GM23248 (cell line): ENCODE measurements around the gene THAP7. TPM values are rescaled to one million over a fixed set of nuclear protein-coding genes. Genes with fewer than 3 reads are reported as not detected.

Experiments
- DNase-seq: peaks from one replicate; pipeline ENCODE4 v3.0.0-alpha.2; 2015
- H2AFZ ChIP-seq: fragments of 200-600 bp; sonication (generic); 2 replicates; pipeline ENCODE4 v1.6.1; 2016; ENCODE audit warnings: antibody characterized with exemption
- H3F3A ChIP-seq: fragments of 200-600 bp; sonication (generic); 2 replicates; pipeline ENCODE4 v1.6.1; 2016; ENCODE audit warnings: mild to moderate bottlenecking, antibody characterized with exemption, mixed run types; ENCODE audit not compliant: insufficient read depth
- H3K27ac ChIP-seq: fragments of 200-600 bp; sonication (generic); 2 replicates; pipeline ENCODE4 v1.5.1; 2016; ENCODE audit warnings: mild to moderate bottlenecking
- H3K27me3 ChIP-seq: fragments of 200-600 bp; sonication (generic); replicated peaks from 2 replicates; pipeline ENCODE4 v1.6.1; 2016; ENCODE audit warnings: mild to moderate bottlenecking; ENCODE audit not compliant: insufficient read depth
- H3K36me3 ChIP-seq: fragments of 200-600 bp; sonication (generic); 2 replicates; pipeline ENCODE4 v1.6.1; 2016; ENCODE audit warnings: low read depth, mild to moderate bottlenecking
- H3K4me1 ChIP-seq: fragments of 200-600 bp; sonication (generic); 2 replicates; pipeline ENCODE4 v1.6.1; 2016; ENCODE audit warnings: mild to moderate bottlenecking; ENCODE audit not compliant: insufficient read depth
- H3K4me2 ChIP-seq: fragments of 200-600 bp; sonication (generic); one replicate; pipeline ENCODE4 v1.6.1; 2016; ENCODE audit warnings: mild to moderate bottlenecking; ENCODE audit not compliant: unreplicated experiment
- H3K4me3 ChIP-seq: fragments of 200-600 bp; sonication (generic); 2 replicates; pipeline ENCODE4 v1.5.1; 2016; ENCODE audit warnings: mild to moderate bottlenecking
- H3K79me2 ChIP-seq: fragments of 200-600 bp; sonication (generic); 2 replicates; pipeline ENCODE4 v1.6.1; 2016; ENCODE audit warnings: mild to moderate bottlenecking; ENCODE audit not compliant: insufficient read depth
- H3K9ac ChIP-seq: fragments of 200-600 bp; sonication (generic); 2 replicates; pipeline ENCODE4 v1.6.1; 2016; ENCODE audit warnings: mild to moderate bottlenecking
- H3K9me2 ChIP-seq: fragments of 200-600 bp; sonication (generic); 2 replicates; pipeline ENCODE4 v1.6.1; 2016; ENCODE audit warnings: mixed run types, mild to moderate bottlenecking, moderate library complexity; ENCODE audit not compliant: insufficient read depth
- H3K9me3 ChIP-seq: fragments of 200-600 bp; sonication (generic); one replicate; pipeline ENCODE4 v1.6.1; 2017; ENCODE audit warnings: low read depth
- H4K20me1 ChIP-seq: fragments of 200-600 bp; sonication (generic); 2 replicates; pipeline ENCODE4 v1.6.0; 2016; ENCODE audit not compliant: insufficient read depth
- EZH2 ChIP-seq: fragments of 200-600 bp; sonication (generic); IDR thresholded peaks from 2 replicates; pipeline ENCODE4 v1.6.1; 2018; ENCODE audit warnings: antibody characterized with exemption, mild to moderate bottlenecking; ENCODE audit not compliant: insufficient read depth, poor library complexity, severe bottlenecking
- EZH2phosphoT487 ChIP-seq: fragments of 200-600 bp; sonication (generic); IDR thresholded peaks from 2 replicates; pipeline ENCODE4 v1.6.1; 2018; ENCODE audit warnings: antibody characterized with exemption, moderate library complexity, mild to moderate bottlenecking, low read depth; ENCODE audit not compliant: insufficient read depth
- WGBS, 2 experiments: methylation state at CpG; one replicate each; pipeline ENCODE4 v1.1.6; 2015 to 2017; ENCODE audit warnings: low lambda C conversion rate in 2 of 2, low coverage in 1 of 2; ENCODE audit errors: missing lambda C conversion rate in 2 of 2; 5-methylcytosine and 5-hydroxymethylcytosine counted together
- in situ Hi-C: fragments of 300-500 bp; cut with MboI; formaldehyde crosslinking; loops from 2 replicates; pipeline ENCODE4 v1.15.0; 2020
- polyA plus RNA-seq: library from polyadenylated mRNA; unstranded; fragments of >200 nt; fragmentation: Nextera tagmentation; extraction: Ambion mirVana; gene quantifications from 2 replicates; pipeline ENCODE4 v1.2.1, GENCODE V29; 2016
- total RNA-seq: library from RNA; depleted of rRNA; stranded (reverse); fragments of >200 nt; shearing (Covaris generic); gene quantifications from 2 replicates; pipeline ENCODE4 v1.2.3, GENCODE V29; 2014

The THAP7 gene
- total and polyA plus RNA-seq, 2 experiments from 2014 or later = 27.5 to 32.5 TPM

DNA sequence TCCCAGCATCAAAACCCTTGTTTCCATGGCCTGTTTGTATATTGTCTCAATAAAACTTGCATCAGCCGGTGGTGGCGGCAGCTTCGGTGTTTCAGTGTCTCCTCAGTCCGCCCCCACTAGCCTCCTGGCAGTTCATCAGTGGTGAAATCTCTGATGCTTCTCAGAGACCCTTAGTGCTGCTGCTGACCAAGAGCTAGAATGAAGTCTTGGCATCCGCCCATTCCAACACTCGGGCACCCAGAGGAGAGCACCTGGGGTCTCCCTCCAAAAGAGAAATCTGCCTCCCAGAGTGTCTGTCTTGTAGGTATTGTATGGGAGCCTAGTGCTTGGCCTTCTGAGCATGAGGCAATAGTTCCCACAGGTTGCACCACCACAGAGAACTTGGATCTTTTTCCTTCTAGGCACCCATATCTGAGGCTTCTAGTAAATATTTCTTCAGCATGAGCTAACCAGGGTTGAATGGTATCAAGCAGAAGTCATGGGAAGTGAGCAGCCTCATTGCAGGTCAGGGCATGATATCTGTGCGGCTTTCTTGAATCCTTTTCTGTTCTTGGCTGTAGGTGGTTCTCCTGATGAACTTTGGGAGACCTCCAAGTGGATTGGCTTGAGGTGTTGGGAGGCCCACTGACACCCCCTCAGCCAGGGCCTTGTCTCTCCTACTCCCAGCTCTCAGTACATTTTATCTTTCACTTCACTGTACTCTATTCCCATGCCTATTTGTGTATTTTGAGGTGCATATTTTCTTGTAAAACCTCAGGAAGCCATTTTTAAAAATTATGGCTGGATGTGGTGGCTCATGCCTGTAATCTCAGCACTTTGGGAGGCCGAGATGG, 48.0 kb downstream of the THAP7 start:
- Histone ChIP-seq H3K27me3 (no peaks in the 10 kb centered on the region), H3K9me2 (no peaks in the 10 kb centered on the region), H3K9ac (no peak overlapping the region), H3F3A (0 out of 2 replicates have a peak, but pooled peaks cover 7% of the 10 kb centered on the region), H3K4me1 (0 out of 2 replicates have a peak, but pooled peaks cover 15% of the 10 kb centered on the region), H4K20me1 (peaks cover 10% of the 10 kb centered on the region; the same call in 1 of the 2 replicates), H3K9me3 (no peaks in the 10 kb centered on the region), H3K4me2 (no peak overlapping the region), H3K36me3 (peaks cover 31% of the 10 kb centered on the region), H3K27ac (peak overlapping the region; percentile 35), H2AFZ (no peak overlapping the region), H3K4me3 (no peak overlapping the region), H3K79me2 (peaks cover 62% of the 10 kb centered on the region)
- WGBS, 2 experiments = 85 to 86% methylated on average over 8 of the region's 8 CpGs
- in situ Hi-C loops = no loop called here
- DNase-seq = peak; percentile 64
- no peak for TF ChIP-seq EZH2
- no peak for TF ChIP-seq EZH2phosphoT487

DNA sequence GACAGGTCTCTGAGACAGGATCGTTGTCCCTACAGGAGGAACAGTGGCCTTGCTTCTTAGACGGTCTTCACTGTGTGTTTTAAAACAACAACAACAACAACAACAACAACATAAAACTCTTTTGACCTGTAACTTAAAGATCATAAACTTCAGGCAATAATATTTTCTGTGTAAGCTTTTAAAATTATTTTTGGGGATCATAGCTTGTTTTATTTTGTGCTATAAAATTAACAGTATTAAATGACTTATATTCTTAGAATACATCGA, 48.6 kb downstream of the THAP7 start:
- DNase-seq = no peak
- H3K9me2 ChIP-seq = no peaks in the 10 kb centered on the region
- peaks cover 68% of the 10 kb centered on the region for H3K79me2 ChIP-seq
- H4K20me1 ChIP-seq = peaks cover 14% of the 10 kb centered on the region; the same call in 1 of the 2 replicates
- H3K27ac ChIP-seq = no peak overlapping the region
- H2AFZ ChIP-seq = no peak overlapping the region
- H3K4me3 ChIP-seq = no peak overlapping the region
- WGBS, 2 experiments = 57 to 59% methylated on average over 3 of the region's 3 CpGs
- in situ Hi-C loops = no loop called here
- 0 out of 2 replicates have a peak, but pooled peaks cover 7% of the 10 kb centered on the region for H3F3A ChIP-seq
- no peaks in the 10 kb centered on the region for H3K27me3 ChIP-seq
- H3K36me3 ChIP-seq = peaks cover 31% of the 10 kb centered on the region
- H3K9ac ChIP-seq = no peak overlapping the region
- H3K4me2 ChIP-seq = no peak overlapping the region
- TF ChIP-seq EZH2phosphoT487 (no peak), EZH2 (no peak)
- 0 out of 2 replicates have a peak, but pooled peaks cover 15% of the 10 kb centered on the region for H3K4me1 ChIP-seq
- no peaks in the 10 kb centered on the region for H3K9me3 ChIP-seq

DNA sequence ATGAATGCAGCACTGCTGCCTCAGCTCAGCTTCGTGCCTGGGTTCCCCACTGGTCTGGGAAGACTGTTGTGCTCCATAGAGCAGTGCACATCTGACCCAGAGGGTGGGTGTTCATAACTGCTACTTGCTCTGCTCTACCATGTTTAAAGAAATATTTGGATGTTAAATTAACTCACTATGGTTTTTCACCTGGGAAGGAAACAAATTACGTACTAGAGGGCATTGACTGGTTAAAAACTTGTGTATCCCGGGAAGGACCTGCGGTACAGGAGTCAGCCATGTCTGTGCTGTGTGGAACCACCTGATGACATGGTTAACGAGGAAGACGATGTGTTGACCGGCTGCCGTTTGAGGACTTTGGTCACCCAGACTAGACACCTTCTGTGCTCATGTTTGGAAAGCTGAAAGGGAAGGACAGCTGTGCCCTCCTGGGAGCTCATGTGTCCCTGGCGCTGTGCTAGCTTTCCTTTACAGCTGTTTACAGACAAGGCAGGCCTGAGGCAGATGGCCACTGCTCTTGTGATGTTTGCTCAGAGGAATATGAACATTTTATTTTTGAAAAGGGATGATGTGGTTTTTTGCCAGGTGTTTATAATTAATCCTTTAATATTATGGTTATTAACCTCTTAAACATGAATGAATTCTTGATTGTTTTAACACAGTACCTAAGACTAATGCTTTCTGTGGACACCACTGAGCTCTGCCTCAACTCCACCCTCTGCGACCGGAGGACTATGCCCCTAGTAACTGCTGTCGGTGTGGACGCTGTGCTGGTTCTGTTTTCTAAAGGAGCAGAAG, 49.2 kb downstream of the THAP7 start:
- Histone ChIP-seq H3K9ac (no peak overlapping the region), H3K4me3 (no peak overlapping the region), H3K4me2 (no peak overlapping the region), H3K27me3 (no peaks in the 10 kb centered on the region), H3K36me3 (peaks cover 31% of the 10 kb centered on the region), H3K27ac (no peak overlapping the region), H4K20me1 (peaks cover 19% of the 10 kb centered on the region; the same call in 1 of the 2 replicates), H3K9me3 (no peaks in the 10 kb centered on the region), H3K79me2 (peaks cover 73% of the 10 kb centered on the region), H3K9me2 (no peaks in the 10 kb centered on the region), H2AFZ (no peak overlapping the region), H3F3A (0 out of 2 replicates have a peak, but pooled peaks cover 7% of the 10 kb centered on the region), H3K4me1 (0 out of 2 replicates have a peak, but pooled peaks cover 15% of the 10 kb centered on the region)
- no peak for TF ChIP-seq EZH2phosphoT487
- no peak for TF ChIP-seq EZH2
- 89 to 90% methylated on average over 13 of the region's 13 CpGs for WGBS, 2 experiments
- in situ Hi-C loops = no loop called here
- DNase-seq = no peak

DNA sequence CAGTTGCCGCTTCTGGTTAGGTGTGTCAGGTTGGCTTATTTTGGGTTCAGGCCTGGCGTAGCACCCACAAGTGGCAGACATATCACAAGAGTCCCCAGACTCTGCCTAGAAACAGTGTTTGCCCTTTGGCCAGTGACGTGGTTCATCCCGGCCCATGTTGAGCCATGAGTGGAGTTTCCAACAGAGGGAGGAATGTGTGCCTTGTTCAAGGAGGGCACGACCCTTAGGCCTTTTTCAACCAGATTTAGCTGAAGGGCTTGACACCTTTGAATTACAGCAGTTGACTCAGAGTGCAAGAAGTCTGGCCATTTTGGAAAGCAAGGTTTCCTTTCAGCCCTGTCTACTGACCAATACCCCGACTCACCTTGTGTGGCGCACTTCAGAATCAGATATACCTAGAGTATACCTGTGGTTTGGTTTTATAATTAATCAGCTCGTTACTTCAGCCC, 50.0 kb downstream of the THAP7 start:
- Histone ChIP-seq H3K4me2 (no peak overlapping the region), H3K9me3 (no peaks in the 10 kb centered on the region), H2AFZ (no peak overlapping the region), H4K20me1 (peaks cover 23% of the 10 kb centered on the region; the same call in 1 of the 2 replicates), H3K4me1 (0 out of 2 replicates have a peak, but pooled peaks cover 15% of the 10 kb centered on the region), H3K9ac (no peak overlapping the region), H3K36me3 (peaks cover 31% of the 10 kb centered on the region), H3K79me2 (peaks cover 81% of the 10 kb centered on the region), H3K27ac (no peak overlapping the region), H3F3A (0 out of 2 replicates have a peak, but pooled peaks cover 7% of the 10 kb centered on the region), H3K4me3 (no peak overlapping the region), H3K27me3 (no peaks in the 10 kb centered on the region), H3K9me2 (no peaks in the 10 kb centered on the region)
- DNase-seq = no peak
- TF ChIP-seq EZH2 (no peak), EZH2phosphoT487 (no peak)
- WGBS, 2 experiments = 78 to 83% methylated on average over 8 of the region's 8 CpGs
- in situ Hi-C loops = no loop called here
